GM21528 (cell line): ENCODE results near the gene TBX15.

Source experiments
- ATAC-seq: cut with Tn5 transposase; IDR thresholded peaks from one replicate; pipeline ENCODE4 v1.9.1; 2021; ENCODE audit warnings: mild to moderate bottlenecking, moderate library complexity; ENCODE audit not compliant: unreplicated experiment, low FRiP score

TBX15 gene

DNA sequence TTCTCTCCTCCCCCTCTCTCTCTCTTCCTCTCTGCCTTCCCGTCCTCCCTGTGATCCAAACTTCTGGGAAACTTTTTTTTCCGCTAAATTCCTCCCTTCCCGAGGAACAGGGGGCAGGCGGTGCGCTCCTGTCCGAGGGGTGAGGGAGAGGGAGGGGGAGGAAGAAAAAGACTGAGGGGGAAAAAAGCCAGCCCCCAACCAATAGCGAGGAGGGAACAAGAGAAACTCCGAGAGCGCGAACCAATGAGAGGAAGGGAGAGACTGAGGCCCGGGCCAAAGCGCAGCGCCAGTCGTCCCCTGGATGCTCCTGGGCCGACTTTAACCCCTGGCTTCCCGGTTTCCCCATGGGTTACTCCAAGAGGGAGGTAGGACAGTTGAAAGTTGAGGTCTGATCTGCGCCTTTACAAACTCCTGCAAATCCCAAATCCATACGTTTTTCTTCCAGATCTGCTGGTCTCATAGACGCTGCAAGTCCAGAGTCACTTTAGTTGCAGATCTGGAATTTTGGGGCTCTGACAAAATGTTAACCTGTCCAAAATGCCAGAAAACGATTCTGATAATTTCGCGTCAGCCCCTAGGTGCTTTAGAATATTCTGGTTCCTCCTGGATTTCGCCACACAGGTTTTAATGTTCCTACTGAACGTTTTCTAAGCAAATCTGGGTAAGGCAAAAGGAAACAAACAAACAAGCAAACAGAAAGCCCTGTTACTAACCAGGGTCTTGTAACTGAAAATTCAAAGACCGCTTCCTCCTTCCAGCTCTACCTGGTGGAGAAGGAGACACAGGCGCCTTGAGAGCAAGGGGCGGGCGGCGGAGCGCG lies at the start of gene TBX15:
Gene TBX15, minus strand, starts transcription at position 158 of the 820 bp plus-strand sequence. CDS start 548 bp downstream, outside the sequence.
- ATAC-seq = no peak

DNA sequence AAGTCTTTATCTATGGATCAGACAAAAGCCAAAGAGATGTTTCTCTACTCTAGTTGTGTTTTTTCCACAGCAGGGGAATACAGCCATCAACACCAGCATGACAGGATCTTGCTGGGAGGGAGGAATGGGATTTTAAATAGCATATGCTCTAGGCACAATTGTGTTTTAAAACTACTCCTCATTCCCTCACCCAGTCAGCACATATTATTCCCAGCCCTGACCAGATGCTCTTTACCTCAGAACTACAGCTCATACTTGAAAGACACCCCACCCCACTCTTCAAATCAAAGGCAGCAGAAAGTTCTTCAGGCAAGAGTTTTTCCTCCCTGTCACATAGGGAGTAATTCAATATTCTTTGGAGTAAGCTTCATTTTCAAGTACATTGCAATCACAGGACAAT lies 46.2 kb upstream of the TBX15 start:
- ATAC-seq = no peak

DNA sequence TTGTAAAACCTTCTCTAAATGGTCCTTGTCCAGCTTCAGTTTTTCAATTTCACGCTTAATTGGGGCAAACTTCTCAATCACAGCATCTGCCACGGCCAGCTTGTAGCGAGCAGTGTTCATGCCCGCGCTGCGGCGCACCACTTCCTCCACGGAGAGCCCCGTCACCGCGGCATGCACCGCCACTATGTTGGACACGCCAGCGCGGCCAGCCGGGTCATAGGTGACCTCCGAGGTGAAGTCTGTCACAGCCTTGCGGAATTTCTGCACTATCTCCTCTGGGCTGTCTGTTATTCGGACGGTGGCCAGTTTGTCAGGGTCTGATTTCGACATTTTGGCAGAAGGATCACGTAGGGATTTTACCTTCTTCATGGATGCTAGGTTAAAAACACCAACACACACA lies 44.8 kb upstream of the TBX15 start:
- no peak for ATAC-seq

DNA sequence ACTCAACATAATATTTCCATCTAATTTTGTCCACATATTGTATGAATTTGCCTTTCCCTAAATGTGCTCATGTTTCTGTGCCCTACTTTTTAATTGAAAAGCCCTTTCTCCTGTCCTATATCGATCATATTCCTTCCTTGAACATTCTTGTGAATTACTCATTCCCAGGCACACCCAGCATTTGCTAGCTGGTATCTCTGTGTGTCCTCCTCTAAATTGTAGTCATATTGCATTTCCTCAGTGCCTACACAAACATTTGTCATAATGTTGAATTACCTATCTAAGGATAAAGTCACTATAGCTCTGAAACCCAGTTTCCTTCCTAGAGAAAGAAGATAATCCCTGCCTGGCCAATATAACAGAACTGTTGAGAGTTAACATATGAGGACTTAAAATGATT lies 39.6 kb upstream of the TBX15 start:
- no peak for ATAC-seq

DNA sequence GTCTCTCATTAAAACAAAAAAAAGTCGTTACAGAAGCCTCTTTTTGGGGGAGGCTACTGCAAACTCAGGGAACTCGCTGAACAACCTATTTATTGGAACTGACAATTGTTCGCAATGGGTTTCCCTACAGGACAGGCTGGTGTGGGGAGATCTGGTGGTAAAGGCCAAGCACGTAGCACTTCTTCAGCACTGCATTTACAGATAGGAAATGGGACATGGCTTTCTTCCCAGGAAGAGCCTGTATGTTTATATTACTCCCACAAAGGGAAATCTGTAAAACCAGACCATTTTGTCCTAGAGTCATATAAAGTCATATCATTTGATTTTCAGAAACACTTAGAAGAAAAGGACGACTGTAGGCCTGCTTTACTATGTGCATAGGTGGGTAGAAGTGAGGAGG lies 38.8 kb upstream of the TBX15 start:
- no peak for ATAC-seq

DNA sequence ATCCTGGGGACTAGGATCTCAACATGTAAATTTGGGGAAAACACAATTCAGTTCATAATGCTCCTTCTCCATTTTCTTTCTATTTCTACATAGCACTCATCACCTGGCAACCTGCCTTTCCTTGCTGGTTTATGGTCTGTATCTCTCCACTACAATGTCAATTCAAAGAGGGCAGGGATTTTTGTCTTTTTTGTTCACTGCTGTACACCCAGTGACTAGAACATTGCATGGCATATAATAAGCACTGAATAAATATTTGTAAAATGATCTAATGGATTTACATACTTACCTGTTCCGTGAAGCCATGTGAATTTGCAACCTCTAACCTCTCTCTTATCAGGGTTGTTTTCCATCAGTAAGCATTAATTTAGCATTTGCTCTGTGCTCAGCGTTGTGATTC lies 27.4 kb upstream of the TBX15 start:
- ATAC-seq = no peak

DNA sequence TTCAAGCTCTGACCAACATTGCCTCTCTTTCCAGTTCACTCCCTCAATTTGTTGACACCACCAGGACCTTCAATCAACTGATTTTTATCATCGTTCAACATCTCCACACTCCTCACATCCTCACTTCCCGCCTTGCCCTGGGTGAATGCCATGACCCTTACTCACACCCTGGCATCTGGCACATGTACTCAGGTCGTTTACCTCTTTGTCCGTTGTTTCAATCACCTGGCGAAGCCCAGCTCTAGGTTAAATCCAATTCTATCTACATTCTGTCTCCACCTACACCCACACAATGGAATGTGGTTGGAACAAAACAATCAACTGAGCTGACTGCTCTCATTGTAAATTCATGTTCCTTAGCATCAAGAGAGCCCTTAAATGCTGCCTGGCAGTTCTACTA lies 24.2 kb upstream of the TBX15 start:
- ATAC-seq = no peak

DNA sequence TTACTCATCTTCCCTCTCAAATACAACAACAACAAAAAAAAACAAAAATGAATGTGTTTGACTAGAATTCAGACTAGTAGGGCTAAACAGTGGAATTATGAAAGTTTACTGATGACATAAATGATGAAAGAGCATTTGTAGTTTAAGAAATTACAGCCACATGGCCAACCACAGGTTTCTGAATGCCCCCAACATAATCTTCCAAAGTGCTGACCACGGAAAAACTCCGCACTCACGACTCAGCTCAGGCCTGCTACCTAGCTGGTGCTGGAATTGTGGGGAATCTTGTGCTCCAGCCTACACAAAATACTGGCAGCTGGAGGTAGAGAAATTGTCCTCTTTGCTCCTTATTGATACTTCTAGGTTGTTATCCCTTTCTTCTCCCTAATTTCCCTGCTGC lies 23.6 kb upstream of the TBX15 start:
- no peak for ATAC-seq

DNA sequence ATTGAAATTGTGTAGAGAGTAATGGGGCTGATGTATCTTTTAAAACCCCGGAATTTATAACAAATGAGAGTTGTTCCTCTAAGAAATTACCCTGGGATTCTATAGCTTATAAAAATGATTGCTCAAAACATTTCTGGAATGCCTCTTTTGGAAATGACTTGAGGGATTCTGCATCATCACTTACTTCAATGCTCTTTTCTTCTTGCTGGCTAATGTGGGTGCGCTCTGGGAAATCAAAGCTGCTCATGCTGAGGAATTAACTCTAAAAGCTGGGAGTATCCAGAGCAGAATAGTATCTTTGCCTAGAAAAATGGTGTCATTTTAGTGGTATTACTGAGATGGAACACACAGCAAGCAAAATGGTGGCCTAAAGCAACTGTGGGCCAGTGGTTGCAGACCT lies 23.0 kb upstream of the TBX15 start:
- no peak for ATAC-seq

DNA sequence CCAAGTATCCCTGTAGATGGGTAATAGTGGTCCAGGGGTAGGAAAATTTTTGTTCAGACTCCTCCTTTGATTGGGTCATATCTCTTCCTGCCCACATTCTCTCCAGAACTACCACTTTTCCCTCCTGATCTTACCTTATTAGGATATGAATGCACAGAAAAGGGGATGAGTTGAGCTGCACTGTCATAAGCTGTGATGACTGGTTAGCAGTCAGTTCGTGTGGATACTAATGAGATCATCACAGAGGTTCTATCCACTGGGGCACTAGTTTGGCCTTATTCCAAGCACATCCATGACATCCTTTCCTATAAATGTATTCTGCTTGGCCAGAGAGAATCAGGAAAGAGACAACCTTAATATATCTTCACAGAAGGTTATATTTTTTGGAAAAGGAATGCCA lies 22.1 kb upstream of the TBX15 start:
- no peak for ATAC-seq

DNA sequence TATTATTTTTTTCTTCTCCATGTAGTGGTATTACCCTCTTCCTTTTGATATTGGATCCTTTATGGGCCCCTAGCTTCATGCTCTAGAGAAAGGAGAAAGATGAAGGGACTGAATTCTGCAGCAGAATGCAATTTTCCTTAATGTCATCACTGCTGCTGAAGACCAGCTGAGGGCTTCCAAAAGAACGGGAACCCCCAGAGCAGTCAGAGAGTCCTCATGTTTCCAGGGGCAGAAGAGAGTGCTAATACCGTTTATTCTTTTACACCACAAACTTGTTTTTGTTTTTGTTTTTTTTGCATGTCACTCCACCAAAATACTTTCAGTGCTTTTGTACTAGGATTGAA lies 21.1 kb upstream of the TBX15 start:
- ATAC-seq = no peak

DNA sequence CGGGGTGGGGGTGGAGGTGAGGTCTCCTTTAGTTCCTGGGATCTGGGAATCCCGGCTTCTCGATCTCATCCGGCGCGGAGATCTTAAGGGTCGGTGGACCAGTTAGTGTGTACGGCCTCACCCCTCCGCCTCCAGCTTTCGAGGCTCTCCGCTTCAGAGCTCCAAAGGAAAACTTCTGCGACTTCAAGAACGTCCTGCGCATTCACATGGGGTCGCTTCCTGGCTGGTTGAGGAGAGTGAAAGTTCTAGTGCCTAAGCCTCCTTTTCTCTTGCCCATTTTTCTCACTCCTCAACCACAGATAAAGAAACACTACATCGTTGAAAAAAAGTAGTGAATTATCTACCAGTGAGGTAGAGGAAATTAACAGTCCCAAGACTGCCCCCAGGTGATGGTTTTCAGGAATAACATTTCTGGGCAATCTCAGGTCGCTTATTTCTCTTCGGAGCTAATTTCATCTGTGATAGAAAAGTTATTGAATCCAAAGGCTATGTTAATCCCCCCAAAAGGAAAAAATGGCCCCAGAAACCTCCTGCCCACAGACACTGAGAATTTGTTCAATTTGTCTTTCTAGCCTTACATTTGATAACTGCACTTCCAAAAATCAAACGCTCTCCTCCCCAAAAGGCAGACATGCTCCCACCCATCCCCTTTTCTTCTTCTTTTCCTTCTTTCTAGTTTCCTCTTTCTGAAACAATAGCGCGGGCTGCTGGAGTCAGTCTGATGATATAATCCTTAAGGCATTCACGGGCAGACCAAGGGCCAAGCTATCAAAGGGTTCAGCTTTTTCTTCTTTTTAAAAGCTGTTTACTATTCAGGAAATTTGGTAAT lies 20.6 kb upstream of the TBX15 start:
- ATAC-seq = no peak

DNA sequence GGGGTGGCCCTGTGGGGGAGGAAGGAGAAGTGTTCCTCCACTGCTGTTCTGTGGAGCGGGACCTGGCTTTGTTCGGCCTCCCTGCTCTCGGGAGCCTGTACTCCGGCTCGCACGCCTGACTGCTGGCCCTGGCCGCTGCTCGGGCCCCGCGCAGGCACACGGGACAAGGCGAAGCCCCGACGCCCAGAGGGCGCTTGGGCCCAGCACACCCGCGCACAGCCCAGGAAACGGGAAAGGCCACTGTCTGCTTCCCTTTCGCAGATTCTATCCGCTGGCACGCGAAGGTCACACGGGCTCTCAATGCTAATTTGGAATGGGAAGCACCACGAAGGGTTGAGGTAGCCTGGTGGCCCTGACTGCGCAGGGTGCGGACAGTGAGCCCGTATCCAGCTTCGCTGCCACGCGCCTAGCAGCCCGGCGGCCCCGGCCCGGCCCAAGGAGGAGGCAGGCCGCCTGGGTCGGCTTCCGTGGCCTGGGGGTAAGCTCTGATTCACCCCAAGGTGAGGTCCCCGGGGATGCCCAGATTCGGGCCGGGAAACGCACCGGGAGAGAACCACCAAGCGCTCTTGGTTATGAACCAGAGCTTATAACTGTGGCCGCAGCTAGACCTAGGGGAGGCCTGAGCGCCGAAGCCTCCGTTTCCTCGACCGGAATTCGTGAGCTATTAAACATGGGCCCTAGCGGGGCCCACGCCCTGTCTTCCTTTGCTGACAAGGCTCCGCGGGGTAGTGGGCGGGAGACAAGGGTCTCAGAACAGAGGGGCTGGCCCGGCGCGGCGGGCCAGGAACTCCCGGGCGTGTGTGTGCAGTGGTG lies 19.7 kb upstream of the TBX15 start:
- ATAC-seq = no peak

DNA sequence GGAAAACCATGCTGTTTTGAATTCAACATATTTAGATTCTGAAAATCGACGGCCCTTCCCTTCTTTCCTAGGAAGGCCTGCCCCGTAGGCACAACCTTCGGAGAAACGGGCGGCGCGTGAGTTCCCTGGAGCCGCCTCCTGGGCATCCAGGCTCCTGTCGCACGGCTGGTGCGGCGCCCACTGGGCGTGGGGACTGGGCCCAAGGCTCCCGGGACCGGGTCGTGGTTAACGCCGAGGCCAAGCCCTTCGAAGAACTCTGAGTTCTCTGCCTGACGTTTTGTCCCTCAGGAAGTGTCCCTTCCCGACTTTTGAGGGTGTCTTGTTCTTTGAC lies 19.2 kb upstream of the TBX15 start:
- ATAC-seq = no peak

DNA sequence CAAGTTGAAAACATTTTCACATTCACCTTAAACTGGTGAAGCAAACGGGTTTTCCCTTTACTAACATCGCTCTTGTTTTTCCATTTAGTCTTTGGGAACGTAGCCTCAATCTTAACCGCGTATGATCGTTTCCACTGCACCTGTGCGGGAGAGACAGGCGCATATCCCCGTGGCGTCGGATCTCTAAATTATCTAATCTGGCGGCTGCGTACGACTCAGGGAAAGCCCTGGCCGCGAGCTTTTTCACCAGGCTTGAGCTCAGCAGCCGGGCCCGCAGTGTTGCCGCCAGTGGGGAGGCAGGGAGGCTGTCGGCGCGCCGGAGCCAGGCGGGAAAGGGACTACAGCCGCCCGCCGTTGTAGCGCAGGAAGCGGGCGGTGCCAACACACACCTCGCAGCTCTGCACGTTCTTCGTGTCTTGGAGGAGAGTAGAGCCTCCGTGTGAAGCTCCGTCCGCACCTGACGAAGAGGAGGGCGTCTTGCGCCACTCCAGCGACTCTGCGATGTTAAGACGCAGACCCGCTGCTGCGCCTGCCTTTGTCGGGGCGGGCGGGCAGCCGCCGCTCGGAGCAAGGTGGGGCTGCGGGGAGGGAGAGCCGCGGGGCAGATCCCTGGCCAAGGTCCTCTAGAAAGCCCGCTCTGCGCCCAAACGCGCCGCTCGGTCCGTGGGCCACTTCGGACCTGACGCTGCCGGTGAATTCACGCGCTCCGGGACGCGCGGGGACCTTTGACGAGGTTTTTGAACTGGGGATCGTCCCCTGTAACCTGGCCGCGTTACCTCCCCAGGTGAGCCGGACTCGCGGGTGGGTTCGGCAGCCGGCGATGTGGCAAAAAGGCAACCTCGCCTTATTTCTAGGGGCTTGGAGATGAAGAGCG lies 18.5 kb upstream of the TBX15 start:
- no peak for ATAC-seq

DNA sequence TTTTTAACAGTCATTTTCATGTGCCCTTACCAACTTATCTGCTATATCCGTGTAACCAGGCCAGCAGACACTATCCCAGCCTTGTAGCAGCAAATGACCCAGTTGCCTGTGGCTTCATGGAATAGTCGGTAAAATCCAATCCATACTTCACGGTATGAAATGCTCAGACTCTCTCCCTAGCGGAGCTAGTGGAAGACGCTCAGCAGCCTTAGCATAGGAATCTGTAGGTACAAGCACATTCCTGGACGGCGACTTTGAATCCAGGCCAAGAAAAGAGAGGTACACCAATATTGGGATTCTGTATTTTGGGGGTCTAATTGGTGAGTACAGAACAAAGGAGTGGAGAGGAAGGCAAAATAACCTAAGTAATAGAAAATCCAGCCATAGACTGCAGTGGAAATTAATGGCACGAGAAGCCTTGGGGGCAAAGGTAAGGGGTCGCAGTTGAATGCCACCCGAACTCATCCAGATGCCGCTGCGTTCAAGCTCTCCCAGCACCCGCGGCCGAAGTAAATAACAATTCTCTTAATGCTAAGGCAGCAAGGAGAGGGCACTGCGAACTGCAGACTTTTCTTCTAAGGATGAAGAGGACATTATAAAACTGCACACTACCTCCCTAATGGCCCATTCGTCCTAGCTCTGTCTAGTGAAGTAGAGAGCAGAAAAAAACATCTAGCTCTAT lies 17.7 kb upstream of the TBX15 start:
- ATAC-seq = no peak

DNA sequence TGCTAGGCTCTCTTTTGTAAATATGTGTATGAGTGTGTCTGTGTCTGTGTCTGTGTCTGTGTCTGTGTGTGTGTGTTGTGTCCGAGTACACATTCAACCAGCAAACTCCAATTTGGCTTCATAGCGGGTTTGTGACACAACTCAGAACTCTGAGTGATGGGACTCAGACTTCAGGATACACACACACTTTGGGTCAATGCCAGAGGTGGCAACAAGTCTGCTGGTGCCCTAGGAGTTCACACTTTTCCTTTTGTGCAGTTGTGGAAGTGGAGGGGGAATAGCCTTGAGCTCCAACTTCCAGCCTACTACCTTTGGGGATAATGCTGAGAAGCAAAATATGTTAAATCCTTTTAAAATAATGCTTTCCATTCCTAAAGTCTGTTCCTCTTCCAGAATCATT lies 16.6 kb upstream of the TBX15 start:
- no peak for ATAC-seq

DNA sequence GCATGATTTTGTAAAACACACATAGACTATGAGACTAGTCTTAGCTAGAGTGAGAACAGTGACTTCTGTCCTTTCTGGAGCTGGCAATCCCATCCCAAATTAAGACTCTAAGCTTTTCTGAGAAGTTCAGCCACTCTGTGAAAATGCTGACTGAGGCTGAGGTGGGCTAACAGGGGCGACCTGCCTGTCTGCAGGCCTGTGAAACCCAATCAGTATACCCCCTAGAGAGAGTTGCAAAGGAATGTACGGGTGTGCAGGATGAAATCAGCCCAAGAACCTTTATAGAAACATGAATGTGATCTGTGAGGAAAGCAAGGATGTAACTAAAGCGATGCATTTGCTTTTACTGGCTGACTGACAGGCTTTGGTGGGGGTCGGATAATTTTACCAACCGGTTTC lies 16.0 kb upstream of the TBX15 start:
- no peak for ATAC-seq

DNA sequence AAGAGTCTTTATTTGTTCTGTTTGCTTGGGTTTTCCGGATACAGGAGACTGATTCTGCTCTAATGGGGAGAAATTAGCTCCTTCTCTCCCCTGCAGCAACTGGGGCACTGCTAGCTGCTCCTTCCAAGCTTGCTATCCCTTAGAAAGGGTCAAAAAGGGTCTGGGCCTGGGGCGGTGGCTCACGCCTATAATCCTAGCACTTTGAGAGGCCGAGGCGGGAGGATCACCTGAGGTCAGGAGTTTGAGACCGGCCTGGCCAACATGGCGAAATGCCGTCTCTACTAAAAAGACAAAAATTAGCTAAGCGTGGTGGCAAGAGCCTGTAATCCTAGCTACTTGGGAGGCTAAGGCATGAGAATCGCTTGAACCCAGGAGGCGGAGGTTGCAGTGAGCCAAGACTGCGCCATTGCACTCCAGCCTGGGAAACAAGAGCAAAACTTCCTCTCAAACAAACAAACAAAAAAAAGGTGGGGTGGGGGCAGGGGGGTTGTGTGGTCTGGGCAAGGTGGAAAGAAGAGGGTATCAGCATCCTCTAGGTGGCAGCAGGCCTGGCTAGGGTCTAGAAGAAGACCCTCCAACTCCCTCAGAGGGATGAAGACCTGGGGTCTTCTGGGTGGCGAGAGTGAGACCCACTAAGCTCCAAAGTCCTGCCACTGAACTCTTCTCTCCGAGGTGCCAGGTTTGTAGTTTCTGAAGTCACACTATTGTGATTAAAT lies 15.4 kb upstream of the TBX15 start:
- no peak for ATAC-seq
